Activated CD4-positive, alpha-beta memory T cell treated with anti-CD3 and anti-CD28 coated beads for 36 hours (primary cell): ENCODE measurements around the gene SLCO3A1. TPM values are rescaled to one million over a fixed set of nuclear protein-coding genes. Genes with fewer than 3 reads are reported as not detected.

Source experiments
- CTCF ChIA-PET: fragments of 350-600 bp; sonication (Branson Sonifier 250); formaldehyde crosslinking; loops from one replicate; lab custom pipeline; 2021; ENCODE audit warnings: antibody characterized with exemption, inconsistent platforms; lab: Charles Lee
- POLR2A ChIA-PET: fragments of 350-600 bp; sonication (Branson Sonifier 250); formaldehyde crosslinking; loops from one replicate; lab custom pipeline; 2021; ENCODE audit warnings: antibody characterized with exemption; lab: Charles Lee
- DNase-seq: peaks from one replicate; pipeline ENCODE4 v3.0.0-alpha.2; 2020
- H3K27ac Mint-ChIP-seq: one replicate; pipeline ENCODE4 v1.8.0; 2021; ENCODE audit warnings: mixed read lengths
- H3K27me3 Mint-ChIP-seq: one replicate; pipeline ENCODE4 v1.8.0; 2021; ENCODE audit warnings: mixed read lengths
- H3K36me3 Mint-ChIP-seq: one replicate; pipeline ENCODE4 v1.8.0; 2021; ENCODE audit warnings: mixed read lengths
- H3K4me1 Mint-ChIP-seq: one replicate; pipeline ENCODE4 v1.8.0; 2021; ENCODE audit warnings: low read depth, mixed read lengths
- H3K4me3 Mint-ChIP-seq: one replicate; pipeline ENCODE4 v1.8.0; 2021; ENCODE audit warnings: mild to moderate bottlenecking, mixed read lengths
- H3K9me3 Mint-ChIP-seq: one replicate; pipeline ENCODE4 v1.8.0; 2021; ENCODE audit warnings: mixed read lengths
- intact Hi-C: fragments of 100-400 bp; cut with micrococcal nuclease; formaldehyde crosslinking; loops from one replicate; pipeline ENCODE4 v1.15.1; 2023
- total RNA-seq, 2 experiments: library from RNA; stranded (reverse); gene quantifications; one replicate each; pipeline ENCODE4 v1.2.3, GENCODE V29; 2021

Gene SLCO3A1
- total RNA-seq, 2 experiments from 2014 or later, result 10.8 to 12.7 TPM

DNA sequence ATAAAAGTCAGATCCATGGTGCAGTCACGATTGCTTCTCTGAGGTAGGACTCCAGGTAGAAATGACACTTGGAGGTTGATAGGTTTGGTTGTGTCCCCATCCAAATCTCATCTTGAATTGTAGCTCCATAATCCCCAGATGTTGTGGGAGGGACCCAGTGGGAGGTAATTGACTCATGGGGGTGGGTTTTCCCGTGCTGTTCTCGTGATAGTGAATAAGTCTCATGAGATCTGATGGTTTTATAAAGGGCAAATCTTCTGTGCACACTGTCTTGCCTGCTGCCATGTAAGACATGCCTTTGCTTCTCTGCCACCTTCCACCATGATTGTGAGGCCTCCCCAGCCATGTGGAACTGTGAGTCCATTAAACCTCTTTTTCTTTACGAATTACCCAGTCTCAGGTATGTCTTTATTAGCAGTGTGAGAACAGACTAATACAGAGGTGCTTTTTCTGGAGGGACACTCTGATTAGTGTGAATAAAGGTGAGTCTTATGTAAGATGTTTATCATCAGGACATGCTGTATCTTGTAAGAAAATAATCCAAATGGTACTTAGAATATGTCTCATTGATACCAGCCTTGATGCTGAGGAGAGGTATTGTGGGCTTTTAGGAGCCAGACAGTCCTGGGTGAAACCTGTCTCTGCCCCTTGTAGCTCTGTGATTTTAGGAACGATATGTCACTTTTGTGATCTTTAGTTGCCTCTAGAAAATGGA, 43.0 kb downstream of the SLCO3A1 start:
- no peak overlapping the region for H3K27ac Mint-ChIP-seq
- DNase-seq, result no peak
- H3K4me3 Mint-ChIP-seq, result no peak overlapping the region
- H3K36me3 Mint-ChIP-seq, result peaks cover 25% of the 10 kb centered on the region
- ChIA-PET CTCF (no interaction called here), POLR2A (no interaction called here)
- H3K4me1 Mint-ChIP-seq, result peaks cover 36% of the 10 kb centered on the region
- no peaks in the 10 kb centered on the region for H3K27me3 Mint-ChIP-seq
- H3K9me3 Mint-ChIP-seq, result peaks cover 20% of the 10 kb centered on the region
- intact Hi-C loops, result no loop called here

DNA sequence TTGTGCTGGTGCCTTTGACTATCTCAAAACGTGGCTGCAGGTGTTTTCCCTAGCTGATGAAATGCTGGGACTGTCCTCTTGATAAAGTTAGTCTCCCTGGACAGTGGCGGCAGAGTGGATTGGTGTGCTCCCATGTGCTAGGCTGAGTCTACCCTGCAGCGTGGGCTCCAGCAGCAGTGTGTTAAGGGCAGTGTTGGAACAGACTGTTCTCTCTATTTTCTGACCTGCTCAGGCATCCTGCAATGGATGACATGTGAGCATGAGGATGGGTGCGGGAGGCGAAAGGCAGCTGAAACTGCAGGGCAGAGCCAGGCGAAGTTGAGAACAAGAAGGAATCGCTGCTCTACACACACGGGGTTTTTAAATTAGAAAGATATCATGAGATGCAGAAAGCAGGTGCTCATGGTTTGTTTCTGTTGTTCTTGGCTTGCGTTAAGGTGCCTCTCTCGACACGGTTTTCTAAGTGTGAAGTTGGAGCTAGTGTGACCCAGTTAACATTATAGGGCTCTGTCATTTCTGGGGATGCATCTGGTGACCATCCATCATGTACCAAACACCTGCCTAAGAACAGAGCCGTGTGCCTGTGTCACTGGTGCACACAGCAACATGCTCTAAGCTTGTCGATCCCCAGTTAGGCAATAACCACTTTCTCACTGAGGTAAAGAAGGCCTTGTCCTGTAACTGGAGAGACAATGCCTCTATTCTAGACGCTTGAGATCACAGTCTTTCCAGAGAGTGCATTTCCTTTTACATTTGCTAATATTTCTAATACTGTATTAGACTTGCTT, 44.3 kb downstream of the SLCO3A1 start:
- H3K27me3 Mint-ChIP-seq, result no peaks in the 10 kb centered on the region
- H3K4me3 Mint-ChIP-seq, result no peak overlapping the region
- H3K27ac Mint-ChIP-seq, result no peak overlapping the region
- ChIA-PET CTCF (no interaction called here), POLR2A (no interaction called here)
- peaks cover 26% of the 10 kb centered on the region for H3K36me3 Mint-ChIP-seq
- peaks cover 33% of the 10 kb centered on the region for H3K4me1 Mint-ChIP-seq
- DNase-seq, result no peak
- peaks cover 27% of the 10 kb centered on the region for H3K9me3 Mint-ChIP-seq
- intact Hi-C loops, result no loop called here

DNA sequence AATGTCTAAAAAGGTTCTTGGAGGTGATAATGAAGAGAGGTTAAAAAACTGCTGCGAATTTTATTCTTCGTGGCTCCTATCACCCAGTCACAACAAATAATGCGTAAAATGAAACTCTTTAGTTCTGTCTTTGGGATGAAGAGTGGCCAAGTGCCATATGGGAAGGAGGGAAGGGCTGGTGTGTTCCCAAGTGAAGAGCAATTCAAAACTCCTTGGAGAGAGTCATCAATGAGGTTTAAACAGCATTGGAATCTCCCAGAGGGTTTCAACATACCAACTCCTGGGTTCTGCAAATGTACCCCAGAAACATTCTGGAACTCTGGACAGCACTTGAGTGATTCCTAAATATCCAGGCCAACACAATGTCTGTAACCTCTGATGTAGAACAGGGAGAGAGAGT, 45.3 kb downstream of the SLCO3A1 start:
- intact Hi-C loops, result no loop called here
- Mint-ChIP-seq H3K9me3 (peaks cover 23% of the 10 kb centered on the region), H3K27ac (no peak overlapping the region), H3K4me1 (peaks cover 35% of the 10 kb centered on the region), H3K36me3 (peaks cover 25% of the 10 kb centered on the region), H3K27me3 (no peaks in the 10 kb centered on the region), H3K4me3 (no peak overlapping the region)
- POLR2A ChIA-PET, result no interaction called here
- DNase-seq, result no peak
- CTCF ChIA-PET, result no interaction called here

DNA sequence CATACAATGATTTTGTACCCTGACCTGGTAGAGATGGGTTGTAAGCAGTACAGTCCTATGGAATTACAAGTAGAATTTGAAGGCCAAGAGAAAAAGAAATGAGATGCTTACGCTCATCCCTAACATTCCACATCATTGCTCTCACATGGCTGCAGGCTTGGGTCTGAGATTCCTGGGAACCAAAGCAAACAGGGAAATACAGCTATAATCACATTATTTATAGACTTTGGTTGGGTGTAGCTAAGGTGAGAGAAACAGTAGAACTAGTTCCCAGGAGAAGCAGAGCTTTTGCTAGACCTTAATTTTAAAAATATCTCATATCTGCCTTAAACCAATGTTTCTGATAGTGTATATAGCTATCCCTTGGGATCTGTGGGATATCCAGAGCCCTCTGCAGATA, 51.4 kb downstream of the SLCO3A1 start:
- DNase-seq, result no peak
- peaks cover 23% of the 10 kb centered on the region for H3K9me3 Mint-ChIP-seq
- peaks cover 25% of the 10 kb centered on the region for H3K36me3 Mint-ChIP-seq
- H3K4me1 Mint-ChIP-seq, result peaks cover 40% of the 10 kb centered on the region
- H3K27ac Mint-ChIP-seq, result no peak overlapping the region
- ChIA-PET POLR2A (no interaction called here), CTCF (no interaction called here)
- intact Hi-C loops, result loop anchor here (5.0 kb wide), 1 partner anchor 37 kb away; no protein-coding TSS in a partner anchor
- H3K4me3 Mint-ChIP-seq, result no peak overlapping the region
- no peaks in the 10 kb centered on the region for H3K27me3 Mint-ChIP-seq

DNA sequence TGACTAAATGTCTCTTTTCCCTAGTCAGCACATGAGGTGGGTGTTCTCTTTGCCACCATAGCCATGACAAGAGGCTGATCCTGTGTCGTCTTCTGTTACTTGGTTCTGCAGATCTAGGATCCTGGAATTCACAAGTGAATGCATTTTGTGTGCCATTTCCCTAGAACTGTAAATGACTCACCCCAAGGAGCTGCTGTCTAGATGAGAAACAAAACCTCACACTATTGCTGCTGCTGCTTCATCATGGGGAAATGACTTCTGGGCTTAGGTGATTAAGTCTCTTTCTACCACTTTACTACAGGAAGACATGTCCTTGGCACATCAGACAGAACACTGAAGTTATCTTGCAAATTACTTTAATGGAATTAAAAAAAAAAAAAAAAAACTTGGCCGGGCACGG, 54.9 kb downstream of the SLCO3A1 start:
- Mint-ChIP-seq H3K36me3 (peaks cover 3% of the 10 kb centered on the region), H3K9me3 (no peaks in the 10 kb centered on the region), H3K4me1 (peaks cover 58% of the 10 kb centered on the region), H3K4me3 (no peak overlapping the region), H3K27ac (peak overlapping the region; percentile 59), H3K27me3 (no peaks in the 10 kb centered on the region)
- intact Hi-C loops, result loop anchor here (1.0 to 5.0 kb wide), 3 partner anchors 34 to 104 kb away; no protein-coding TSS in a partner anchor
- ChIA-PET POLR2A (interaction anchor here (0.6 kb wide), 1 partner anchor 16 kb away, joined by 7 read pairs; no protein-coding TSS in a partner anchor), CTCF (interaction anchor here (1.9 kb wide), 1 partner anchor 54 kb away, joined by 5 read pairs; the partner anchor contains the start of gene SLCO3A1)
- peak; percentile 16 for DNase-seq

DNA sequence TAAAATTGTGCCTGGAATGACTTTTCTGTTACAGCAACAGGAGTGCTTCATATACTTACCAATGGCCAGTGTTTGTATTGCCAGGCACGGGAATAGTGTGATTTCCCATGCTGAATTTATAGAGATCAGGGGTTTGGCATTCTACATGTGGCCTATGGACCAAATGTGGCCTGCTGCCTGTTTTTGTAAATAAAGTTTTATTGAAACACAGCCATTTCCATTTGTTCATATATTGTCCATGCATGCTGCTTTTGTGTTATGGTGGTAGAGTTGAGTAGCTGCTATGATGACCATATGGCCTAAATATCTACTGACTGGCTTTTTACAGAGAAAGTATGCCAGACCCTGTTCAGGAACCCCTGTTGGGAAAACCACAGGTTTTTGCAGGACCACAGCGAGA, 55.6 kb downstream of the SLCO3A1 start:
- Mint-ChIP-seq H3K36me3 (no peaks in the 10 kb centered on the region), H3K4me1 (peaks cover 53% of the 10 kb centered on the region), H3K27me3 (no peaks in the 10 kb centered on the region), H3K9me3 (no peaks in the 10 kb centered on the region), H3K4me3 (no peak overlapping the region), H3K27ac (no peak overlapping the region)
- intact Hi-C loops, result loop anchor here (5.0 kb wide), 1 partner anchor 33 kb away; no protein-coding TSS in a partner anchor
- ChIA-PET CTCF (no interaction called here), POLR2A (interaction anchor here (0.6 kb wide), 1 partner anchor 17 kb away, joined by 7 read pairs; no protein-coding TSS in a partner anchor)
- DNase-seq, result no peak

DNA sequence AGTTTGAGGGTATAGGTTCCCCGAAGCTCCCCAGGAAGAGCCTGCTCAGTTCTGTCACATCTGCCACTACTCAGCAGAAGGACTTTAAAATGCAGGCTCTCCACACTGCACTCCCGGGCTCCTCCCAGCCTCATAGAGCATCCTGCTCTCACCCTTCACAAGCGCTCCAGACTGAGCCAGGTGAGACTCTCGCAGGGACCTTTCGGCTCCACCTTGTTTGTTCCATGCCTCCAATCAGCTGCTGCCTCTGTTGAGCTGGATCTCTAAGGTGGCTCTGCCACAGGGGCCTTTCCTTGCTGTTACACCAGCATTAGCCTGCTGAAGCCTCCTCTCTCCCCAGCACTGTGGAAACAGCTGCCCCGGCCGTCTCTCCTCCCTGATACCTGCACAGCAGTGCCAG, 56.1 kb downstream of the SLCO3A1 start:
- intact Hi-C loops, result loop anchor here (5.0 kb wide), 1 partner anchor 33 kb away; no protein-coding TSS in a partner anchor
- H3K27ac Mint-ChIP-seq, result no peak overlapping the region
- POLR2A ChIA-PET, result no interaction called here

DNA sequence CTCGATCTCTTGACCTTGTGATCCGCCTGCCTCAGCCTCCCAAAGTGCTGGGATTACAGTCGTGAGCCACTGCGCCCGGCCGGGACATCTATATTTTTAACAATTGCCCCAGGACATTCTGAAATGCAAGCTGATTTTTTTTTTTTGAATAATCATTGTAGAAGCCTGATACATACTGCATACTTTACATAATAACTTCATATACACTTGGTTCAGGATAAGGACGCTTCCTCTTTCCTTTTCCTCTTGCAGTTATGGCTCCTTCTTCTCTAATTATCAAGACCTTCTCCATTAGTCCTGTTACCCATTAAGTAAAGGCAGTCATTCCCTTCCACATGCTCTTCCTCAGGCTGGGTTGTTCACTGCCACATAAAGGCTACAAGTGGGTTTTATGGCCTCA, 58.3 kb downstream of the SLCO3A1 start:
- Mint-ChIP-seq H3K4me3 (no peak overlapping the region), H3K9me3 (no peaks in the 10 kb centered on the region), H3K36me3 (peaks cover 10% of the 10 kb centered on the region), H3K27ac (no peak overlapping the region), H3K4me1 (peaks cover 42% of the 10 kb centered on the region), H3K27me3 (no peaks in the 10 kb centered on the region)
- DNase-seq, result no peak
- intact Hi-C loops, result no loop called here
- ChIA-PET CTCF (no interaction called here), POLR2A (interaction anchor here (0.6 kb wide), 1 partner anchor 582 kb away, joined by 3 read pairs; no protein-coding TSS in a partner anchor)

More for the DNA sequence above, 56.1 kb downstream of the SLCO3A1 start:
- Mint-ChIP-seq H3K9me3 (no peaks in the 10 kb centered on the region), H3K4me3 (no peak overlapping the region), H3K36me3 (no peaks in the 10 kb centered on the region), H3K27me3 (no peaks in the 10 kb centered on the region), H3K4me1 (peaks cover 50% of the 10 kb centered on the region)
- CTCF ChIA-PET, result no interaction called here
- DNase-seq, result no peak

DNA sequence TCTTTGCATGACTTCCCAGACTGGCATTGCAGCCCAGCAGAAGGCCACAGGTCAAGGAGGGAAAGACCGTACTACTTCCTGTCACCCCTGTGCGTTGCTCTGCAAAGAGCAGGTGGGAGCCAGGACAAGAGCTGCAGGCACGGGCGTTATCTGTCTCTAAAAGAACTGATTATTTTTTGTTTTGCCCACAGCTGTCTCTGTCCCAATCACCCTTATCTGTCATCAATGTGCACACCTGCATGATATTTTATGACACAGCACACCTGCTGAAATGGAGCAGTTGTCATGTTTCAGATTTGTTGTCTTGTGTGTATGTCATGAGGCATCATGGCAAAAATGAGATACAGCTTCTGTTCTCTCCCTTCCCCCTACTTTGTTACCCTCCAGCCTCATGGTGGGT, 58.8 kb downstream of the SLCO3A1 start:
- Mint-ChIP-seq H3K36me3 (peaks cover 12% of the 10 kb centered on the region), H3K27ac (no peak overlapping the region), H3K9me3 (no peaks in the 10 kb centered on the region), H3K4me1 (peaks cover 41% of the 10 kb centered on the region), H3K27me3 (no peaks in the 10 kb centered on the region), H3K4me3 (no peak overlapping the region)
- intact Hi-C loops, result no loop called here
- ChIA-PET POLR2A (interaction anchor here (0.6 kb wide), 1 partner anchor 583 kb away, joined by 3 read pairs; no protein-coding TSS in a partner anchor), CTCF (no interaction called here)
- DNase-seq, result no peak

DNA sequence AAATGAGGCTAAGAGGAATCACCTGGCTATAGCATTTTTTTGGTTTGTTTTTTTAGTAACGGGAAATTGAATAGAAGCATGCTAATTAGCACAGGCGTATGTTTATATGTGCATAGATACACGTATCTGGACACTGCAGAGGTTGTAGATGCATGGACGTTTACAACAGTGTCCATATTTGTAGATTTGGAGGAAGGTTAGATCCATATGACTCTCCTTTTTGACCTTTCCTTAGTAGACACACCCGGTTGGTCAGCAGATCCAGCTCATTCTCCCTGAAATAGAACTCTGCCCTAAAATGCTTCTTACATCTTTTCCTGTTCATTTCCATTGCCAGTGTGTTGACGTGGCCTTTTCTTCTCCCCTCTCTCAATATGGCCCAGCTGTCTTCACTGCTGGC, 60.1 kb downstream of the SLCO3A1 start:
- ChIA-PET CTCF (no interaction called here), POLR2A (no interaction called here)
- Mint-ChIP-seq H3K4me3 (no peak overlapping the region), H3K27me3 (no peaks in the 10 kb centered on the region), H3K4me1 (peaks cover 34% of the 10 kb centered on the region), H3K27ac (no peak overlapping the region), H3K9me3 (no peaks in the 10 kb centered on the region), H3K36me3 (peaks cover 12% of the 10 kb centered on the region)
- no peak for DNase-seq
- intact Hi-C loops, result no loop called here

DNA sequence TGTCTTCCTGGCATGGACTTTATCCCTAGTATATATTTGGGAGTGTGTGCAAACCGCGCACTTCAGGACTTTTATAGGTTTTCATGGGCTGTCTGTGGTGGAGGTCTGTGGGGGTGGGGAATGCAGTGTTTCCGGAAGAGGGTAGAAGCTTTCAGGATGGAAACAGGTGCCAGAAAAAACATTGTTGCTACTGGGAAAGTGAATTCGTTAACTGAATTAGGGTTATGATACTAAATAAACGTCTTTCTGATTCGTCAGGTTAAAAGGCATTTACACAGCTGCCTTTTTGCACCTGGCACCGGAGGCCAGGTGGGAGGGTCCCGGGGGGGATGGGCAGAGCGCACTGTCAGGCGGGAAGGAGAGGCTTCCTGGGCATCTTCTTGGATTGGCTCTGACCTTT, 62.1 kb downstream of the SLCO3A1 start:
- POLR2A ChIA-PET, result no interaction called here
- intact Hi-C loops, result no loop called here
- CTCF ChIA-PET, result no interaction called here
- H3K4me1 Mint-ChIP-seq, result peaks cover 28% of the 10 kb centered on the region
- no peak overlapping the region for H3K27ac Mint-ChIP-seq
- peaks cover 12% of the 10 kb centered on the region for H3K36me3 Mint-ChIP-seq
- H3K9me3 Mint-ChIP-seq, result no peaks in the 10 kb centered on the region
- no peak for DNase-seq
- H3K4me3 Mint-ChIP-seq, result no peak overlapping the region
- no peaks in the 10 kb centered on the region for H3K27me3 Mint-ChIP-seq

DNA sequence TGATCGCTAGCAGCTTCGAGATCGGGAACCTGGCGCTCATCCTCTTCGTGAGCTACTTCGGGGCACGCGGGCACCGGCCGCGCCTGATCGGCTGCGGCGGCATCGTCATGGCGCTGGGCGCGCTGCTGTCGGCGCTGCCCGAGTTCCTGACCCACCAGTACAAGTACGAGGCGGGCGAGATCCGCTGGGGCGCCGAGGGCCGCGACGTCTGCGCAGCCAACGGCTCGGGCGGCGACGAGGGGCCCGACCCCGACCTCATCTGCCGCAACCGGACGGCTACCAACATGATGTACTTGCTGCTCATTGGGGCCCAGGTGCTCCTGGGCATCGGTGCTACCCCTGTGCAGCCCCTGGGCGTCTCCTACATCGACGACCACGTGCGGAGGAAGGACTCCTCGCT, 62.5 kb downstream of the SLCO3A1 start:
- DNase-seq, result no peak
- Mint-ChIP-seq H3K27ac (no peak overlapping the region), H3K36me3 (peaks cover 12% of the 10 kb centered on the region), H3K9me3 (no peaks in the 10 kb centered on the region), H3K4me1 (peaks cover 29% of the 10 kb centered on the region), H3K4me3 (no peak overlapping the region), H3K27me3 (no peaks in the 10 kb centered on the region)
- ChIA-PET CTCF (no interaction called here), POLR2A (no interaction called here)
- intact Hi-C loops, result no loop called here
